ENCODE data around the gene CEMIP2.

The CEMIP2 gene

GRCh38 chr9:71637375-71637774, 130.9 kb downstream of the CEMIP2 start:
- DNase-seq = no peak

GRCh38 chr9:71636143-71636839, 132.0 kb downstream of the CEMIP2 start:
- DNase-seq = no peak

GRCh38 chr9:71634752-71635151, 133.6 kb downstream of the CEMIP2 start:
- DNase-seq = no peak
